ENCODE measurements around the gene FGF12. TPM values are rescaled to one million over a fixed set of nuclear protein-coding genes. Genes with fewer than 3 reads are reported as not detected.
A peak's percentile ranks its signal among the peaks of the same experiment; 100 is the strongest.

The FGF12 gene
- total and polyA plus RNA-seq, 2 experiments from 2014 or later = 6.0 to 14.3 TPM

DNA sequence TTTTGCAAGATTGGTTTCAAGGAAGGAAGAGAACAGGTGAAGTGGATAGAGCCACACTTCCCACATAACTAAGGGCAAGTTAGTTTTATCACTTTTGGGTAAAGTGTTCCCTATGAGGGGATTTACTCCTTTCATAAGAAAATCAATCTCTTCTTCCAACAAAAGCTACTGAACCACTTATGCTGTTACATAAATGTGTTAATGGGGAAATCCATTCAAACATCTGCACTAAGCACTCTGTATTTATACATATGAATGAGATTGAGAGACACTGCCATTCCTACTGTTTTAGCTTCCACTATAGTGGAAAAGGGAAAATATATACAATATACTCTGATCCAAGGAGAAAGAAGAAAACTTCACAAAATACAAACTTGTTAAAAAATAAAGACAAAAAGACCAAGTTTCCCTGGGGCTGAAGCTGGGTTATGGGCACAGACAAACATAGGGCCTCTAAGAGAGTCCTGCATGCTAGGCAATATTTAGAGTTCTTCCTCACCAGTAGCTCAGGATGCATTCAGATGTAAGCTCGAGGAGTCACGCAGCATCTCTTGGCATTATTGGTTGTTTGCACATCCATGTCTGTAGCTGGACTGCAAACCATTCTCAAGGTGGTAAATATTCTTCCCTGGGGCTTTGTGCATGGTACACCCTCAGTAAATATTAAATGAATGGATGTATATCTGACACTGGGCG is 454.2 kb downstream of the FGF12 start:
- no peak overlapping the region for H2AFZ ChIP-seq
- H3K36me3 Mint-ChIP-seq (ENCODE audit: low read depth) = peaks cover 7% of the 10 kb centered on the region; the same call in 1 of the 3 replicates
- H3K4me2 ChIP-seq = peak overlapping the region; percentile 52
- 0 out of 2 replicates have a peak overlapping the region, but pooled peaks have one; percentile 12 for H3K27ac ChIP-seq (ENCODE audit: low read depth)
- TF ChIP-seq ZNF462 (CRISPR knock-in tag; IDR thresholded peaks at IDR 0.05) (no peak), REST (IDR thresholded peaks at IDR 0.05; ENCODE audit: unreplicated experiment) (no peak), ZNF331 (CRISPR knock-in tag; IDR thresholded peaks at IDR 0.05; ENCODE audit: low read depth) (no peak), JUNB (IDR thresholded peaks at IDR 0.05; ENCODE audit: unreplicated experiment) (no peak), NANOG (IDR thresholded peaks at IDR 0.05; ENCODE audit: borderline replicate concordance) (no peak), POLR2AphosphoS5 (IDR thresholded peaks at IDR 0.05; ENCODE audit: low read depth) (no peak), STAT1 (IDR thresholded peaks at IDR 0.05; ENCODE audit: unreplicated experiment) (no peak), EZH2 (IDR thresholded peaks at IDR 0.05; ENCODE audit: low read depth, unreplicated experiment) (no peak)
- peak overlapping the region; percentile 82 for H3K27ac Mint-ChIP-seq
- H3K27me3 ChIP-seq (ENCODE audit: insufficient read depth) = no peaks in the 10 kb centered on the region
- H3K27me3 Mint-ChIP-seq (ENCODE audit: insufficient read depth, low read depth, poor library complexity) = no peaks in the 10 kb centered on the region
- H3K9me2 ChIP-seq (ENCODE audit: insufficient read depth) = no peaks in the 10 kb centered on the region
- H3K4me3 Mint-ChIP-seq = no peak overlapping the region
- ATAC-seq (peak; percentile 32; the same call in 1 of the 3 replicates), DNase-seq (ENCODE audit: low spot score) (no peak)
- H3K79me2 ChIP-seq (replicated peaks; ENCODE audit: insufficient read depth) = no peaks in the 10 kb centered on the region
- no peaks in the 10 kb centered on the region for H3K36me3 ChIP-seq (ENCODE audit: insufficient read depth)
- no peaks in the 10 kb centered on the region for H4K20me1 ChIP-seq (replicated peaks; ENCODE audit: insufficient read depth)
- H3K9me3 Mint-ChIP-seq = peaks cover 6% of the 10 kb centered on the region; the same call in 2 of the 3 replicates
- peaks cover 22% of the 10 kb centered on the region for H3K4me1 ChIP-seq (ENCODE audit: insufficient read depth)
- peaks cover 29% of the 10 kb centered on the region for H3K4me1 Mint-ChIP-seq
- H3K4me3 ChIP-seq = no peak overlapping the region
- no peaks in the 10 kb centered on the region for H3F3A ChIP-seq (replicated peaks; ENCODE audit: low read depth)
